Activated CD4-positive, CD25-positive, alpha-beta regulatory T cell (primary cell): ENCODE data around the gene ZNF236.
"Not testable (repeated sequence)": the region's sequence is repeated elsewhere in the genome, so short reads cannot be mapped to it uniquely, and the experiment has no call there.

Experiments used
- DNase-seq, 4 experiments: peaks; one replicate each; lab custom pipeline; 2025; lab: John Stamatoyannopoulos, UW

ZNF236 gene

GRCh38 chr18:76948345-76948744, 126.0 kb downstream of the ZNF236 start:
- no peak for DNase-seq

GRCh38 chr18:76951456-76952247, 129.3 kb downstream of the ZNF236 start:
- DNase-seq = no peak

GRCh38 chr18:76952747-76953146, 130.4 kb downstream of the ZNF236 start:
- DNase-seq = no peak

- DNase-seq = no peak
These were observed 130.8 kb downstream of the ZNF236 start for GRCh38 chr18:76953156-76953555.

- DNase-seq = no peak
These were observed 131.4 kb downstream of the ZNF236 start for GRCh38 chr18:76953583-76954233.

GRCh38 chr18:76955524-76956170, 133.3 kb downstream of the ZNF236 start:
- no peak for DNase-seq

GRCh38 chr18:76956648-76957047, 134.3 kb downstream of the ZNF236 start:
- DNase-seq = no peak

- DNase-seq = no peak
These were observed 135.3 kb downstream of the ZNF236 start for GRCh38 chr18:76957384-76958355.

GRCh38 chr18:76958692-76959341, 136.5 kb downstream of the ZNF236 start:
- DNase-seq = no peak

- DNase-seq = no peak
These were observed 137.2 kb downstream of the ZNF236 start for GRCh38 chr18:76959605-76960004.

GRCh38 chr18:76960528-76961035, 138.2 kb downstream of the ZNF236 start:
- DNase-seq = no peak

GRCh38 chr18:76962851-76963250, 140.5 kb downstream of the ZNF236 start:
- DNase-seq = no peak

- no peak for DNase-seq
These were observed 141.6 kb downstream of the ZNF236 start for GRCh38 chr18:76963936-76964335.

GRCh38 chr18:76965555-76966151, 143.3 kb downstream of the ZNF236 start:
- not testable (repeated sequence) for DNase-seq

- not testable (repeated sequence) for DNase-seq
These were observed 144.9 kb downstream of the ZNF236 start for GRCh38 chr18:76967299-76967698.

GRCh38 chr18:76967721-76968472, 145.5 kb downstream of the ZNF236 start:
- DNase-seq = no peak

- DNase-seq = no peak
These were observed 148.6 kb downstream of the ZNF236 start for GRCh38 chr18:76970770-76971559.

- DNase-seq = no peak
These were observed 149.9 kb downstream of the ZNF236 start for GRCh38 chr18:76972241-76972640.
